ENCODE measurements around the gene GLP1R.
A peak's percentile ranks its signal among the peaks of the same experiment; 100 is the strongest.

GLP1R gene

GRCh38 chr6:39137245-39137644, 88.7 kb downstream of the GLP1R start:
- POLR2A ChIA-PET = interaction anchor here (1.4 kb wide), 1 partner anchor 22 kb away, joined by 4 read pairs; the partner anchor contains the start of gene SAYSD1
- CTCF ChIA-PET = interaction anchor here (0.9 kb wide), 1 partner anchor 140 kb away, joined by 3 read pairs; no protein-coding TSS in a partner anchor
- DNase-seq (ENCODE audit: extremely low spot score) = peak; percentile 26
- TF ChIP-seq ELF4 (IDR thresholded peaks at IDR 0.05) = no peak
- TF ChIP-seq SUZ12 (IDR thresholded peaks at IDR 0.05) = no peak
- TF ChIP-seq TARDBP (IDR thresholded peaks at IDR 0.05) = no peak
- no peak for TF ChIP-seq NFRKB (IDR thresholded peaks at IDR 0.05)
- TF ChIP-seq ARNT (IDR thresholded peaks at IDR 0.05) = no peak
- no peak for TF ChIP-seq FOXA1 (IDR thresholded peaks at IDR 0.05)
- no peak for TF ChIP-seq BHLHE40 (IDR thresholded peaks at IDR 0.05; ENCODE audit: borderline replicate concordance)
- no peak for TF ChIP-seq FOXK2 (IDR thresholded peaks at IDR 0.05)
- TF ChIP-seq CTBP1 (IDR thresholded peaks at IDR 0.05; ENCODE audit: borderline replicate concordance) = no peak
- TF ChIP-seq, protein P1, sequence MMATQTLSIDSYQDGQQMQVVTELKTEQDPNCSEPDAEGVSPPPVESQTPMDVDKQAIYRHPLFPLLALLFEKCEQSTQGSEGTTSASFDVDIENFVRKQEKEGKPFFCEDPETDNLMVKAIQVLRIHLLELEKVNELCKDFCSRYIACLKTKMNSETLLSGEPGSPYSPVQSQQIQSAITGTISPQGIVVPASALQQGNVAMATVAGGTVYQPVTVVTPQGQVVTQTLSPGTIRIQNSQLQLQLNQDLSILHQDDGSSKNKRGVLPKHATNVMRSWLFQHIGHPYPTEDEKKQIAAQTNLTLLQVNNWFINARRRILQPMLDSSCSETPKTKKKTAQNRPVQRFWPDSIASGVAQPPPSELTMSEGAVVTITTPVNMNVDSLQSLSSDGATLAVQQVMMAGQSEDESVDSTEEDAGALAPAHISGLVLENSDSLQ (IDR thresholded peaks at IDR 0.05) = no peak
- no peak for TF ChIP-seq L3MBTL2 (conservative IDR thresholded peaks at IDR 0.05)
- no peak for TF ChIP-seq HDGF (IDR thresholded peaks at IDR 0.05; ENCODE audit: borderline replicate concordance)
- TF ChIP-seq ZNF384 (IDR thresholded peaks at IDR 0.05) = no peak
